Activated CD8-positive, alpha-beta memory T cell treated with anti-CD3 and anti-CD28 coated beads, Interleukin-2, amount 50 U/mL, for 48 hours (primary cell): Measurements from ENCODE around the gene CEL.

Experiments used
- DNase-seq: peaks from one replicate; pipeline ENCODE4 v3.0.0-alpha.2; 2020

Gene CEL

GRCh38 chr9:133106511-133107244, 44.9 kb downstream of the CEL start:
- no peak for DNase-seq

- no peak for DNase-seq
Observed at GRCh38 chr9:133107245-133107722, 45.5 kb downstream of the CEL start.

- no peak for DNase-seq
Observed at GRCh38 chr9:133107961-133108793, 46.4 kb downstream of the CEL start.

GRCh38 chr9:133108794-133109641, 47.2 kb downstream of the CEL start:
- no peak for DNase-seq

- no peak for DNase-seq
Observed at GRCh38 chr9:133109931-133110650, 48.3 kb downstream of the CEL start.

GRCh38 chr9:133111808-133112662, 50.3 kb downstream of the CEL start:
- no peak for DNase-seq

GRCh38 chr9:133112663-133113026, 50.9 kb downstream of the CEL start:
- DNase-seq: no peak

- no peak for DNase-seq
Observed at GRCh38 chr9:133113163-133113948, 51.6 kb downstream of the CEL start.

GRCh38 chr9:133113949-133114885, 52.4 kb downstream of the CEL start:
- DNase-seq: no peak

- DNase-seq: no peak
Observed at GRCh38 chr9:133114886-133115603, 53.3 kb downstream of the CEL start.

- no peak for DNase-seq
Observed at GRCh38 chr9:133115604-133116345, 54.0 kb downstream of the CEL start.

GRCh38 chr9:133116346-133117231, 54.8 kb downstream of the CEL start:
- DNase-seq: no peak

GRCh38 chr9:133117271-133118178, 55.7 kb downstream of the CEL start:
- DNase-seq: no peak

- DNase-seq: no peak
Observed at GRCh38 chr9:133118179-133118520, 56.4 kb downstream of the CEL start.

- no peak for DNase-seq
Observed at GRCh38 chr9:133118568-133118967, 56.8 kb downstream of the CEL start.
